Measurements from ENCODE around the gene SPATA24. TPM values are rescaled to one million over a fixed set of nuclear protein-coding genes. Genes with fewer than 3 reads are reported as not detected.
A peak's percentile ranks its signal among the peaks of the same experiment; 100 is the strongest.
"Not testable (repeated sequence)": the region's sequence is repeated elsewhere in the genome, so short reads cannot be mapped to it uniquely, and the experiment has no call there.

The SPATA24 gene
- total RNA-seq, 2 donors from 2014 or later = 1.9 to 2.6 TPM

DNA sequence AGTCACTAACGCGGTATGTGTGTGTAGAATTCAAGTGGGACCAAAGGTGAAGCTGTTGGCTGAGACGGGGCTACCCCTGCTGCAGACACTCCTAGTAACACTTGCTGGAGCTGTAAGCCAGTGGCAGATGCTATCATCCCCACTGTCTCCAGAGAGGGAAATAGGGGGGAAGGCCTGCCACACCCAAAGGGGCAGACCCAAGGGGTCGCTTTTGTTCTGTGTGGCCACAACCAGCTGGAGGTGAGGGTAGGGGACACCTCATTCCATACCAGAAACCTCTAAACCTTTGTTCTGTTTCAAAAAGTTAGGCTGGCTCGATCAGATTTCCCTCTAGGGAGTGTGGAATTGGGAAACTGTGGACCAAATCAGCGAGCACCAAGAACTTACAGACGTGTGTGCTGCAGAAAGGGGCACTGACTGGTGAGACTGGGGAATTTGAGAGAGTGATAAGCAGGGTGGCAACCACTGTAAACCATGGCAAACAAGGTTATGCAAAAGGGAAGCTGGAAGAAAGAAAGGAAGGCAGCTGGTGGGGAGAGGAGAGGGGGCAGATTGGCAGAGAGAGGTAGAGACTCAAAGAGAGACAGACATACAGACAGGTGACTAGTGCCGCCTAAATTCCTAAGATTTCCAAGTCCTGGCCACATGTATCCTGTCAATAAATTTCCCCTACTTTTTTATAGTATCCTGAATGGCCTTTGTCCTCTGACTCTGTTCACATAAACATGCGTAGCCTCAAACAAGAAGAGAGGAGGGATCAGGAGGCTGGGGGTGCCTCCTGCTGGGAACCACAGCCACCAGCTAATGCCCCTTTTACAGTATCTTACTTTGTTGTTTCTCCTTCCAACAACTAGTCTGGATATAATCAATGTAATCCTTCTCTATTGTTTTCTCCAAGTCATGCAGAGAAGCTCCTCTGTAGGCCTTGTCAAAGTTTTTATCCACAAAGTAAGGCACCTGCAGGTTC lies 15.6 kb upstream of the SPATA24 start:
- intact Hi-C loops (cut with DNase I) = loop anchor here (2.0 to 5.0 kb wide), 2 partner anchors 91 to 93 kb away; no protein-coding TSS in a partner anchor
- no peak for DNase-seq (ENCODE audit: low spot score)

DNA sequence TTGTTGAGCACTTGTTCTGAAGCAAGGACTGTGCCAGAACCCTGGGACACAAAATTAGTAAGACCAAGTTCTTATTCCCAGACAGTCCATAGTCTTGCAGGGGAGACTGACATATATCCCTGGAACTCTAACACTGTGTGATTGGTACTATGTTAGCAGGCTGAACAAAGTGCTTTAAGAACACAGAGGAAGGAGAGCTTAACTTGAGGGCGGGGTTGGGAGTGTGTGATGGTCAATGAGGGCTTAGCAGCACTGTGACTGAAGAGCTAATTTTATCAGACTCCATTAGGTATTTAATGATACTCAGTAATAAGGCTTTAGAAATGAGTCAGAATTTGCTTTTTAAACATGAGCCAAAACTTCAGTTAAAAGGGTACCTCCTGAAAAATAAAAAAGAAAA lies 14.9 kb upstream of the SPATA24 start:
- no peak for DNase-seq (ENCODE audit: low spot score)
- intact Hi-C loops (cut with DNase I) = no loop called here

DNA sequence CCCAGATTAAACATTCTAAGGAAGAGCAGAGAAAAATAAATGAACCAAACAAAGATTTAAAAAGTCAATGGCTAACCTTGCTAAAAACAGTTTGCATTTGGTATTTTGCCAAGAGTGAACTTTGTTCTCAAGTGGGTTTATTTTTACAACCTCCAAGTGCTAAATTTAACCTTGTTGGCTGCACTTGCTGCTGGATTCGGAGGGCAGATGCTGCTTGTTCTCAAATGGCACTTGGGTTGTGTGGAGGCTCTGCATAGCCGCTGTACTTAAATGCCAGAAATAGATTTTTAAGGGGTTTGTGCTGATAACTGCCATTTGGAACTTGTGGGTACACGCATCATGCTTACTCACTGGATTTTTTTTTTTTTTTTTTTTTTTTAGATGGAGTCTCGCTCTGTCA lies 13.3 kb upstream of the SPATA24 start:
- intact Hi-C loops (cut with DNase I) = no loop called here

DNA sequence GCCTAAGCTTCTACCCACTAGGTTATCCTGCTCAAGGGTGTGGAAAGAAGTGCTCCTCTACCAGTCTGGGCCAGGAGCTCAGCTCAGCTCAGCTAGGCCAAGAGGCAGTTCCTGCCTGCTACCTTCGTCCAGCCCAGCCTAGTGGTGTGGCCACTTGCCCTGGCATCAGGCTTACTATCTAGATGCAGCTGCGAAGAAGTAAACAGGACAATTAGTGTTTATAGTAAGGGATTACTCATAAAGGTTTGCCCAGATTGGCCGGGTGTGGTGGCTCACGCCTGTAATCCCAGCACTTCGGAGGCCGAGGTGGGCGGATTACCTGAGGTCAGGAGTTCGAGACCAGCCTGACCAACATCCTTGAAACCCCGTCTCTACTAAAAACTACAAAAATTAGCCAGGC lies 12.8 kb upstream of the SPATA24 start:
- intact Hi-C loops (cut with DNase I) = no loop called here

More for the DNA sequence above, 13.3 kb upstream of the SPATA24 start:
- no peak for DNase-seq (ENCODE audit: low spot score)

DNA sequence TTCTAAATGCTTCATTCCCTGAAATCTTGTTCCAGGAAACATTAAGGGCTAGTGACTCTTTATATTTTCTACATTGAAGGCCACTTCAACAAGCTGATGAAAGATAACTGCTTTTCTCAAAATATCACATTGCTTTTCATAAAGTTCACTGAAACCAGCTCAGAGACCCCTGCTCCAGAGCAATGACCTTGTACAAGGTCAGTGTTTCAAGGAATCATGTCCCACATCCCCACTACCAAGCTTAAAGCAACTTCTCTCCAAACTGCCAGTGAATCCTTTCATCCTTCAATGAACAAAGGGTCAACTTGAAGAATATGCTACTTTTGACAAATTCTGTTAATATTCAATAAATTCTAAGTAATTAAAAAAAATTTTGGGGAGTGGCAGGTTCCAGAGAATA lies 12.0 kb upstream of the SPATA24 start:
- intact Hi-C loops (cut with DNase I) = no loop called here
- no peak for DNase-seq (ENCODE audit: low spot score)

More for the DNA sequence above, 12.8 kb upstream of the SPATA24 start:
- DNase-seq (ENCODE audit: low spot score) = no peak

DNA sequence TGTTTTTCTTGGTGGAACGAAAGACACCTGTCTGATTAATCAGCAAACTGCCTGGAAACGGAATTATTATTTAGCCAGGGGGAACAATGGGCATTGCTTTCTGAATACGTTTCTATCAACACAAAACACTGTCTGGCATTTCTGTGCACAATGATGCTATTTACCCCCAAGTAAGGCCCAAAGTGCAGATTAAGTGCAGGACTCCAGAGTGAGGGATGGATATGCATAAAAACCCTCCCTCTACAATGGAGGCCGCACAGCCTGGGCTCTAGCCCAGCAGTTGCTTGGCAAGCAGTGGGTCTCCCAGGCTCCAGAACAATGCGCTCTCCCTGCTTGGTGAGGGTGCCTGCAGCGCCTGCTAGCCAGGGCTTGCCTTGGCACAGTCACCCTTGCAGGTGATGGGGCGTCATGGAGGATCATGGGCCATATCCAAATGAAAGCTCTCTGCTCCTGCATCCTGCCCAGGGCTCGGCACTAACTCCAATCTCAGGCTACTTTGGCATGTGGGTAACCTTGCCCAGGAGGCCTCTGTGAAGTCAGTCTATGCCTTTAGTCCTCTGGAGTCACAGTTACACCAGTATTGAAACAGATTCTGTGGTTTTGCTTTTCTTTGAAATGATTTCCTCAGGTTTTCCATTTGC lies 11.5 kb upstream of the SPATA24 start:
- no peak for DNase-seq (ENCODE audit: low spot score)
- intact Hi-C loops (cut with DNase I) = no loop called here

DNA sequence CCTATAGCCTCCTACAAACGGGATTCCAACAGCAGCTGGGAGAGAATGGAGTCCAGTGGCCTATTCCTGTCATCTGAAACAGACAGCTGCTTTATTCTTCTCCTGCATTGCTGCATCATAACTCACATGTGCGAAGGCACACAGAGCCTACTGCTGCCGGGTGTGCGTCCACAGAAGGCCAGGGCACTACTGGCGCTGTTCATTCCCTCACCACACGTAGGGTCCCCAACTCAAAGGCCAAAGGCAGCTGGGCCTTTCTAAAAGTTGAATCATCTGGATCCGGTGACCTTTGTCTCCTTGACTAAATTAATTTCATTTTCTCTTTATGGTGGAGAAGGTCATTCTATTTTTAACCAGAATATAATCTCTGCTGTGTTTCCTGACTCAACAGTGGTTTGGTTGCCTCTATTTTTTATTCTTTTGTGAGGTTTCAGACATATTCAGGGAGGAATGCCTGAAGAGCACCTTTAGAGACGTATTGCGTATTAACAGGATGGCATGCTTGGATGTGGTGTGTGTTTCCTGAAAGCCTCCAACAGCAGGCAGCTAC lies 10.8 kb upstream of the SPATA24 start:
- intact Hi-C loops (cut with DNase I) = no loop called here
- no peak for DNase-seq (ENCODE audit: low spot score)

DNA sequence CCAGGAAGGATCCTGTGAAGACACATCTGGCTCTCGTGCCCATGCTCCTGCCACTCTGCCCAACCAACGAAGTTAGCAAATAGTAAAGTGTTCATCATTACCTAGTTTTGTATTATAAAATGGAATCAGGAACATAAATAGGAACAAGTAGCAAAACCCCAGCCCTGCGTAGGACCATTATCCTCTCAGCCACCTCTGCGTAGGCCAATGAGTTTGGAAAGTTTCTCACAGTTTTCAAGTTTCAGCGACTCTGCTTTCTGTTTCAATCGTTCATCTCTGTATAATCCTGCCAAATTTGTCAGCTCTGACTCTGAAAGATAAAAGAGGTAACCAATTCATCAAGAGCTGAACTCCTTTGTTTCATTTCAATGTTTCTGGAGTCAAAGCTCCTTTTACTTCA lies 10.1 kb upstream of the SPATA24 start:
- intact Hi-C loops (cut with DNase I) = no loop called here
- no peak for DNase-seq (ENCODE audit: low spot score)

DNA sequence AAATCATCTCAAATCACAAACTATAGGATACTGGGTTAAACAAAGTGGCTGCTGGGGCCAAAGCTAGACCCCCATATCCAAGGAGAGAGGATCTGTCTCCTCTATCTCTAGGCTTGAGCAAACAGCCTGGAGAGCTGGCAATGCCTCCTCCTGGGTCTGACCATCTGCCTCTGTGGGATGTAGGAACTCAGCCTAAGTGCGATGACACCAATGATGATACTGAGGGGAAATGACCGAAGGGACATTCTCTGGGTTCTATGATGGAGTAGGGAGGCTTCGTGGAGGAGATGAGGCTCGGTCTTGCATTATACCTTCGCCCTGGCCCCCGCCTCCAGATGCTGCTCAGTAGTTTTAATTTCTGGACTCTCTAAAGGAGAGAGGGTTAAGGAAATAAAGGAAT lies 9.3 kb upstream of the SPATA24 start:
- intact Hi-C loops (cut with DNase I) = no loop called here
- no peak for DNase-seq (ENCODE audit: low spot score)

DNA sequence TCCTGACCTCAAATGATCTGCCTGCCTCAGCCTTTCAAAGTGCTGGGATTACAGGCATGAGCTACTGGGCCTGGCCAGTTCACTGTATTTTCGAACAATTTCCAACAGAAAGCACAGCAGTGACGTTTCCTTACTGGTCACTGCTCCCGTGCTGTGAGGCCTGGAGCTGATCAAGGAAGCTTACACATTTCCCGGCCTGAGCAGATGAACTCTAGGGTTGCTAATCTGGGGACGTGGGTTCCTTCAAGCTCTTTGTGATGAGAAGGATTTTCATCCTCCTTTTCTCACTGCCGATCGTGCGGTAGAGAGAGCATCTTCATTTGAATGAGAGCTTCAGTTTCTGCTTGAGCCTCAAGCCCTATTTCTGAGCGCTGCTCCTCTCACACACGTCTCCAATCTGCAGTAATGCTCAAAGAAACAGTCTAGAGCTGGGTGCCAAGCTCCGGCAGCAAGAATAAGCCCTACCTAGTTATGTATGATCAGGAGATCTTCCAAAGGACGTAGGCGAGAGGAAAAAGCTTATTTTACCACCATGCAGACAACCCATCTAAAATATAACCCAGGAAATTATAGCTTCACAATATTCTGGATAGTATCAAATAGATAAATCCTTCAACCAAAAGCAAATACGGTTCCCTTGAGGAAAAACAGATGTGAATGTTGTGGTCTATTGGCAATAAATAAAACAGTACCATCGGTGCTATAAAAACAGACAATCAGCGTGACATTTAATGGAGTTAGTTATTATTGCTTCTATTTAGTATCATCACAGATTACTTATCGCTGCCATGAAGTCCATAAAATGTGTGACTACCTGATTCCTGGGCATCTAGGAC lies 7.3 kb upstream of the SPATA24 start:
- DNase-seq (ENCODE audit: low spot score) = no peak
- intact Hi-C loops (cut with DNase I) = no loop called here

DNA sequence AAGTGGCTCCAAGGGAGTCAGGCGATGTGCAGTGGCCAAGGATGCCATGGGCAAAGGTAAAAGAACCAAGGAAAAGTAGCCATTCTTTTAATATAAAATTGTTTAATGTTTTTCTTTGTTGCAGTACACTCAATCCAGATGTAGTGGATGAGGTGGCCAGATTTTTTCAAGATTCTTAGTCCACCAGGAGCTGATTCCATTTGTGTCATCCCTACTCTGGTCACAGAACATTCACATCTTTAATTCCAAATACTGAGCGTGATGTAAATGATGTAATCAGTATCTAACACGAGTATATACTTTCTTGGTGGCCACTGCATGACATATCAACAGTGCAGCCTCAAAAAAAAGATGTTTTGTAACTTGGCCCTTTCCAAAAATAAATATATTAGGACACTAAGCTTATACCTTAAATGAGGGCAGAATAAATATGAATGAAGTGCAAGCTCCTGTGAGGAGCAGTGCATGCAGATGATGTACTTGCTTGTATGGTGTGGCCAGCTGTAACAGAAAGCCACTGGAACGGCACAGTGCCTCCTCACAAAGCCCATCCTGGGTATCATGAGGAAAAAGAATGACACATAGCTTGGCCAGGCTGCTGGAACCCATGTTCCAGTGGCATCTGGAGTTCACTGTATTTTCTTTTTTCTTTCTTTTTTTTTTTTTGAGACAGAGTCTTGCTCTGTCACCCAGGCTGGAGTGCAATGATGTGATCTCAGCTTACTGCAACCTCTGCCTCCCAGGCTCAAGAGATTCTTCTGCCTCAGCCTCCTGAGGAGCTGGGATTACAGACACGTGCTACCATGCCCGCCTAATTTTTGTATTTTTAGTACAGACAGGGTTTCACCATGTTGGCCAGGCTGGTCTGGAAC lies 6.5 kb upstream of the SPATA24 start:
- intact Hi-C loops (cut with DNase I) = no loop called here
- DNase-seq (ENCODE audit: low spot score) = no peak

DNA sequence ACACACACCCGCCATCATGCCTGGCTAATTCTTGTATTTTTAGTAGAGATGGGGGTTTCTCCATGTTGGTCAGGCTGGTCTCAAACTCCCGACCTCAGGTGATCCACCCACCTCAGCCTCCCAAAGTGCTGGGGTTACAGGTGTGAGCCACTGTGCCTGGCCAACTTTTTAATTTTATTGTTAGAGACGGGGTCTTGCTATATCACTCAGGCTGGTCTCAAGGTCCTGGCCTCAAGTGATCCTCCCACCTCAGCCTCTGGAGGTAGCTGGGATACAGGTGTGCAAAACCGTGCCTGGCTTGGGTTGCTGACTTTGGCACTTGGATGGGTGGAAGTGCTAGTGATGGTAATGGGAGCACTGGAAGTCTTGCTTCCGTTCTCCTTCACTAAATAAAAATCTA lies 5.2 kb upstream of the SPATA24 start:
- not testable (repeated sequence) for DNase-seq (ENCODE audit: low spot score)
- intact Hi-C loops (cut with DNase I) = loop anchor here in 1 of 2 donors (10.0 kb wide), 1 partner anchor 1164 kb away; no protein-coding TSS in a partner anchor

DNA sequence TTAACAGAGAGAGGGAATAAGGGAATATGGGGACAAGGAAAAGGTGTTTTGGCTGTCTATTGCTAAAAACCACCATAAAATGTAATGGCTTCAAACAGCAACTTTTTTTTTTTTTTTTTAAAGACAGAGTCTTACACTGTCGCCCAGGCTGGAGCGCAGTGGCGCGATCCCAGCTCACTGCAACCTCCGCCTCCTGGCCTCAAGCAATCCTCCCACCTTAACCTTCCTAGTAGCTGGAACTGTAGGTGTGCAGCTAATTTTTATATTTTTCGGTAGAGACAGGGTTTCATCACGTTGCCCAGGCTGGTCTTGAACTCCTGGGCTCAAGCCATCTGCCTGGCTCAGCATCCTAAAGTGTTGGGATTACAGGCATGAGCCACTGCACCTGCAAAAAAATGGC lies 4.3 kb upstream of the SPATA24 start:
- no peak for DNase-seq (ENCODE audit: low spot score)
- intact Hi-C loops (cut with DNase I) = loop anchor here in 1 of 2 donors (10.0 kb wide), 1 partner anchor 1163 kb away; no protein-coding TSS in a partner anchor

DNA sequence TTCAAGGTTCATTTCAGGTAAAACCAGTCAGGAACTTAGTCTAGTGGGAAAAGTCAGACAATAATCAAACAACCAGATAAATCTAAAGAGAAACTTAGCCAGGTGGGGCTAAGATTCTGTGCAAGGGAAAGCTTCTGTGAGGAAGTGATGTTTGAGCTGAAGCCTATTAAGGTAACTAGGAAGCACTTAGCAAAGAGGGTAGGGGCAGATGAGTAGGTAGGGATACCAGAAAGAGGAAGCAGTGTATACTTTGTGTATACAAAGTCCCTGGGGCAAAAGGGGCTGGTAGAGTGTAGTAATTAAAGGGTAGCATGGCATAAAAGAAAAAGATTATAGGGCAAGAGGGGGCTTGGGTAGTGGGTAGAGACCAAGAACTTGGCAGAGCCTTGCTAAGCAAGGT lies 3.6 kb upstream of the SPATA24 start:
- DNase-seq (ENCODE audit: low spot score) = no peak
- intact Hi-C loops (cut with DNase I) = loop anchor here in 1 of 2 donors (10.0 kb wide), 1 partner anchor 1163 kb away; no protein-coding TSS in a partner anchor

DNA sequence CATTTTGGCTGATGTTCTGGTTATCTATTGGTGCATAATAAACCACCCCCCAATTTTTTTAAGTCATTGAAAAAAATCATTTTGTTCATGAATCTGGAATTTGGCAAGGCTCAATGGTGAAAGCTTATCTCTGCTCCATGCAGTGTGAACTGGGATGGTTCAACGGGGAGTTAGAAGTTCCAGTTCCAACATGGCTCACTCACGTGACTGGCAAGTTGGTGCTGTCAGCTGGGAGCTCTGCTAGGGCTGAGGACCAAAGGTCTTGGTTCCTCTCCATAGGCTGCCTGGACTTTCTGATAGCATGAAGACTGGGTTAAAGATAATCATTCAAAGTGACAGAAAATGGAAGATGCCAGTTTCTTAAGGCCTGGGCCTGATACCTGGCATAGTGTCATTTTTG lies 3.1 kb upstream of the SPATA24 start:
- no peak for DNase-seq (ENCODE audit: low spot score)
- intact Hi-C loops (cut with DNase I) = loop anchor here in 1 of 2 donors (10.0 kb wide), 1 partner anchor 1162 kb away; no protein-coding TSS in a partner anchor

DNA sequence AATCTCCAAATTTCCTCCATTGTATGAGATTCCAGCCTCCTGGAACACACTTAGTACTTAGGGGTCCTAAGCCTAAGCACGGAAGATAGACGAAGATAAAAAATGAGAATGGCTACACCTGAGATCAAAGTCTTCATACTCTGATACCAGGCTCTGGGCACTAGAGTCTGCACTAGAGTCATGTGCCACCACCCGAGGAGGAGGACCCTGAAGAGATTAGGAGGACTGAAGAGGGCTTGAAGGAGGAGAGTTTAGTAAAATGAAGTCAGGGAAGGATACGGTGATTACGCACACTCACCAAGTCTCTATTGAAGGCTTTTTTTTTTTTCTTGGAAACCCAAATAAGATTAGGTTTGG lies 573 bp upstream of the SPATA24 start:
- intact Hi-C loops (cut with DNase I) = loop anchor here in 1 of 2 donors (10.0 kb wide), 1 partner anchor 1160 kb away; no protein-coding TSS in a partner anchor
- peak; percentile 2 for DNase-seq (ENCODE audit: low spot score)

DNA sequence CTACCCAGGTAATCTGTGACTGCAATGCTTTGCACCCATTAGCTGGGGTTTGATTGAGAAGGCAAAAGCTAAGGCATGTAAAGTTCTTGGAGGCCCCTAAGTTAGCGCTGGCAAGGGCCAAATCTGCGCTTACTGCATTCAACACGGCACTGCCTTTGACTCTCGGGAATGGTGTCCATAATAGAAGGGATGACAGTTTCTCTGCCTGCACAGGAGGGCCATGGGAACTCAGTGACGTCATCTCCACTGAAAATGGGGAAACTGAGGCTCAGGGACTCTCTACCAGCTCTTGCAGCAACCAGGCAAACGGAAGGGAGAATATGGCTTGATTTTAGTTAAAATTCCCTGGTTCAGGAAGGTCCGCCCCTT lies 487 bp downstream of the SPATA24 start:
- intact Hi-C loops (cut with DNase I) = loop anchor here in 1 of 2 donors (10.0 kb wide), 1 partner anchor 1159 kb away; no protein-coding TSS in a partner anchor
- no peak for DNase-seq (ENCODE audit: low spot score)

DNA sequence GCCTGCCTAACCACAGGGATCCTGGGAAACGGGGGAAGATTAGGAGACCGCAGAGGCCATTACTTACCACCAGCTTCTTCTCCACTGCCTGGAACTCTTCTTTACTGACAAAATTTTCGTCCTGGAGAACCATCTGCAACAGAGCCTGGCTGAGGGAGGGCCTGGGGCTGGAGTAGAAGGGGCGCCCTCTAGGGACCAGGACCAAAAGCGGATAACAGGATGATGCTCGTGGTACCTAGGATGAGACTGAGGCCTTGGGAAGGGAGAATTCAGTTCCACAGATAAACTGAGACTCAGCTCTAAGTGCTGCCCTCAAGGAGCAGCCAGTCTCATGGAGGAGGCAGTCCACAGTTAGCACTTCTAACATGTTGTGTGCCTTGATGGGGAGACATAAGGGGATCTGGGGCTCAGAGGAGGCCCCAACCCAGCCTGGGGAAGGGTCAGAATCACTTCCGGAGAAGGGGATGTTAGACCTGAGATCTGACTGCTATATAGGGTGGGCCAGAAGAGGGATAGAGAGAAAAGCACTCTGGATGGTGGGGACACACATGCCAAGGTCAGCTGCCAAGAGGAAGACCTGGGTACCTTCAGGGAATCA lies 1.2 kb downstream of the SPATA24 start:
- intact Hi-C loops (cut with DNase I) = loop anchor here in 1 of 2 donors (10.0 kb wide), 1 partner anchor 1158 kb away; no protein-coding TSS in a partner anchor
- DNase-seq (ENCODE audit: low spot score) = peak; percentile 69
